GM21825 (cell line): Measurements from ENCODE around the gene VASH1.

Source experiments
- ATAC-seq: cut with Tn5 transposase; IDR thresholded peaks from one replicate; pipeline ENCODE4 v1.9.1; 2021; ENCODE audit warnings: mild to moderate bottlenecking, moderate library complexity; ENCODE audit not compliant: unreplicated experiment

Gene VASH1

GRCh38 chr14:76827696-76828296 lies 66.5 kb downstream of the VASH1 start:
- no peak for ATAC-seq

- ATAC-seq = no peak
These were observed 67.2 kb downstream of the VASH1 start for GRCh38 chr14:76828339-76829012.

GRCh38 chr14:76829013-76829365 lies 67.7 kb downstream of the VASH1 start:
- ATAC-seq = no peak

GRCh38 chr14:76829650-76830421 lies 68.6 kb downstream of the VASH1 start:
- no peak for ATAC-seq

- no peak for ATAC-seq
These were observed 69.3 kb downstream of the VASH1 start for GRCh38 chr14:76830556-76830955.

GRCh38 chr14:76832503-76832988 lies 71.3 kb downstream of the VASH1 start:
- ATAC-seq = no peak
